HCT116 (cell line): ENCODE measurements around the gene PPP1R1B.

Source experiments
- CBX3 ChIP-seq: IDR thresholded peaks from 2 replicates; pipeline ENCODE4 v1.6.1; 2012; ENCODE audit warnings: low read depth
- CEBPB ChIP-seq: IDR thresholded peaks from 2 replicates; pipeline ENCODE4 v1.6.1; 2012; ENCODE audit warnings: low read depth
- CTCF ChIP-seq, 3 experiments: fragments of 200-600 bp in 1 of 3; sonication (generic) in 1 of 3; IDR thresholded peaks in 2 of 3; conservative IDR thresholded peaks in 1 of 3; 2 replicates each; pipeline ENCODE4 v1.5.1; 2012 to 2017; ENCODE audit warnings: low read depth in 2 of 3, low read length in 2 of 3, antibody characterized with exemption in 1 of 3, borderline replicate concordance in 1 of 3, control low read depth in 1 of 3, mild to moderate bottlenecking in 1 of 3, mixed read lengths in 1 of 3, mixed run types in 1 of 3, moderate library complexity in 1 of 3; ENCODE audit not compliant: insufficient read depth in 1 of 3
- JUND ChIP-seq: IDR thresholded peaks from 2 replicates; pipeline ENCODE4 v1.6.1; 2012
- MAX ChIP-seq: IDR thresholded peaks from 2 replicates; pipeline ENCODE4 v1.6.1; 2012
- POLR2A ChIP-seq: IDR thresholded peaks from 2 replicates; pipeline ENCODE4 v1.7.0; 2011; ENCODE audit warnings: borderline replicate concordance; ENCODE audit not compliant: insufficient read depth, insufficient read length; ENCODE audit errors: extremely low read depth
- POLR2AphosphoS5 ChIP-seq: IDR thresholded peaks from 2 replicates; pipeline ENCODE4 v1.6.1; 2011; ENCODE audit warnings: mild to moderate bottlenecking, low read depth, low read length, moderate library complexity
- REST ChIP-seq: IDR thresholded peaks from 2 replicates; pipeline ENCODE4 v1.6.1; 2012; ENCODE audit warnings: low read depth
- SIN3A ChIP-seq: IDR thresholded peaks from 2 replicates; pipeline ENCODE4 v1.6.1; 2012; ENCODE audit warnings: low read depth
- TCF7L2 ChIP-seq: IDR thresholded peaks from 2 replicates; pipeline ENCODE4 v1.7.0; 2011; ENCODE audit warnings: borderline replicate concordance, inconsistent platforms; ENCODE audit not compliant: insufficient read depth, insufficient read length; ENCODE audit errors: extremely low read depth
- YY1 ChIP-seq: IDR thresholded peaks from 2 replicates; pipeline ENCODE4 v1.6.1; 2011; ENCODE audit warnings: low read length, low read depth, moderate library complexity, mild to moderate bottlenecking; ENCODE audit not compliant: insufficient replicate concordance; ENCODE audit errors: extremely low read depth
- ZNF274 ChIP-seq: fragments of 200-500 bp; sonication (Bioruptor generic); IDR thresholded peaks from 2 replicates; pipeline ENCODE4 v1.6.1; 2014; ENCODE audit warnings: mild to moderate bottlenecking, low read depth, low read length, inconsistent platforms
- TF ChIP-seq, protein P1 (sequence below): IDR thresholded peaks from 2 replicates; pipeline ENCODE4 v1.6.1; 2012

- TF ChIP-seq CTCF (IDR thresholded peaks at IDR 0.05 in 2 of 3, conservative IDR thresholded peaks at IDR 0.05 in 1 of 3; ENCODE audit: borderline replicate concordance in 1 of 3, insufficient read depth in 1 of 3, low read depth in 2 of 3, low read length in 2 of 3) = no peak
- no peak for TF ChIP-seq ZNF274
- no peak for TF ChIP-seq MAX
- TF ChIP-seq POLR2AphosphoS5 = no peak
- no peak for TF ChIP-seq POLR2A
- TF ChIP-seq YY1 = no peak
- TF ChIP-seq TCF7L2 = no peak
- no peak for TF ChIP-seq JUND
- no peak for TF ChIP-seq REST
- TF ChIP-seq, protein P1, sequence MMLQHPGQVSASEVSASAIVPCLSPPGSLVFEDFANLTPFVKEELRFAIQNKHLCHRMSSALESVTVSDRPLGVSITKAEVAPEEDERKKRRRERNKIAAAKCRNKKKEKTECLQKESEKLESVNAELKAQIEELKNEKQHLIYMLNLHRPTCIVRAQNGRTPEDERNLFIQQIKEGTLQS = no peak
- no peak for TF ChIP-seq CBX3
- TF ChIP-seq CEBPB = no peak
- no peak for TF ChIP-seq SIN3A
These were observed 25.3 kb downstream of the PPP1R1B start for GRCh38 chr17:39651923-39652586.
